ENCODE measurements around the gene LAPTM4A.

GRCh38 chr2:20073460-20073859, 22.0 kb upstream of the LAPTM4A start:
- no peak for TF ChIP-seq CTCF (IDR thresholded peaks at IDR 0.05)
- no peak for TF ChIP-seq POLR2A (IDR thresholded peaks at IDR 0.05)
